ENCODE results near the gene TBXT.
A peak's percentile ranks its signal among the peaks of the same experiment; 100 is the strongest.

TBXT gene

GRCh38 chr6:166192557-166192956, 24.9 kb upstream of the TBXT start:
- no peak overlapping the region for H3K27ac ChIP-seq (ENCODE audit: low read depth, low read length)
- H2BK120ac ChIP-seq (ENCODE audit: insufficient read depth, low read length, poor library complexity) = no peak overlapping the region
- no peaks in the 10 kb centered on the region for H3K79me1 ChIP-seq (ENCODE audit: low read length)
- H3K23ac ChIP-seq (ENCODE audit: low read length) = no peak overlapping the region
- H3K4ac ChIP-seq (ENCODE audit: low read depth, low read length) = no peak overlapping the region
- no peak overlapping the region for H3K4me2 ChIP-seq (ENCODE audit: low read length)
- no peak overlapping the region for H3K18ac ChIP-seq (ENCODE audit: low read length)
- no peak overlapping the region for H2BK5ac ChIP-seq (ENCODE audit: low read depth, low read length, poor library complexity)
- no peak overlapping the region for H4K12ac ChIP-seq (ENCODE audit: low read depth, low read length)
- peak overlapping the region; percentile 53 for H3K9ac ChIP-seq (ENCODE audit: low read length)
- DNase-seq = no peak
- H3K27me3 ChIP-seq (ENCODE audit: insufficient read depth, low read length) = peaks cover 5% of the 10 kb centered on the region
- no peak overlapping the region for H4K8ac ChIP-seq (ENCODE audit: low read depth, low read length)
- WGBS (ENCODE audit: extremely low coverage, insufficient coverage, insufficient read length) = no CpG with 5 or more reads among the region's 5 CpGs
- H2AFZ ChIP-seq (ENCODE audit: insufficient read depth, low read length, poor library complexity) = no peak overlapping the region
- no peak overlapping the region for H3K14ac ChIP-seq (ENCODE audit: low read length)
- H3K36me3 ChIP-seq (ENCODE audit: control insufficient read depth in 1 of 2, insufficient read depth in 2 of 2, low read length in 2 of 2) = no peaks in the 10 kb centered on the region
- no peak overlapping the region for H4K91ac ChIP-seq (ENCODE audit: low read depth, low read length)
- no peaks in the 10 kb centered on the region for H3K9me3 ChIP-seq (ENCODE audit: insufficient read depth, low read depth, low read length)
- H2BK12ac ChIP-seq (ENCODE audit: low read length) = no peak overlapping the region
- H3K79me2 ChIP-seq (ENCODE audit: control insufficient read depth, insufficient read depth, low read length, poor library complexity) = no peaks in the 10 kb centered on the region
- H2AK5ac ChIP-seq (ENCODE audit: low read length) = no peak overlapping the region
- H3K4me3 ChIP-seq (ENCODE audit: low read depth, low read length) = no peak overlapping the region
- H3K4me1 ChIP-seq (ENCODE audit: control insufficient read depth in 1 of 2, insufficient read depth in 2 of 2, low read length in 2 of 2) = no peaks in the 10 kb centered on the region

- Histone ChIP-seq H2AFZ (ENCODE audit: insufficient read depth, low read length, poor library complexity) (no peak overlapping the region), H4K12ac (ENCODE audit: low read depth, low read length) (no peak overlapping the region), H3K79me2 (ENCODE audit: control insufficient read depth, insufficient read depth, low read length, poor library complexity) (no peaks in the 10 kb centered on the region), H2BK120ac (ENCODE audit: insufficient read depth, low read length, poor library complexity) (no peak overlapping the region), H4K91ac (ENCODE audit: low read depth, low read length) (no peak overlapping the region), H3K4me2 (ENCODE audit: low read length) (no peak overlapping the region), H3K79me1 (ENCODE audit: low read length) (no peaks in the 10 kb centered on the region), H3K9me3 (ENCODE audit: insufficient read depth, low read depth, low read length) (no peaks in the 10 kb centered on the region), H2BK5ac (ENCODE audit: low read depth, low read length, poor library complexity) (no peak overlapping the region), H3K23ac (ENCODE audit: low read length) (no peak overlapping the region), H3K36me3 (ENCODE audit: control insufficient read depth in 1 of 2, insufficient read depth in 2 of 2, low read length in 2 of 2) (no peaks in the 10 kb centered on the region), H2AK5ac (ENCODE audit: low read length) (no peak overlapping the region), H3K9ac (ENCODE audit: low read length) (peak overlapping the region; percentile 53), H3K4me3 (ENCODE audit: low read depth, low read length) (no peak overlapping the region), H3K4me1 (ENCODE audit: control insufficient read depth in 1 of 2, insufficient read depth in 2 of 2, low read length in 2 of 2) (no peaks in the 10 kb centered on the region), H2BK12ac (ENCODE audit: low read length) (no peak overlapping the region), H3K14ac (ENCODE audit: low read length) (no peak overlapping the region), H4K8ac (ENCODE audit: low read depth, low read length) (no peak overlapping the region), H3K4ac (ENCODE audit: low read depth, low read length) (no peak overlapping the region), H3K27ac (ENCODE audit: low read depth, low read length) (no peak overlapping the region), H3K18ac (ENCODE audit: low read length) (no peak overlapping the region), H3K27me3 (ENCODE audit: insufficient read depth, low read length) (peaks cover 4% of the 10 kb centered on the region)
- WGBS (ENCODE audit: extremely low coverage, insufficient coverage, insufficient read length) = no CpG with 5 or more reads among the region's 10 CpGs
- DNase-seq = no peak
Measured at GRCh38 chr6:166192136-166192535, 24.5 kb upstream of the TBXT start.

GRCh38 chr6:166179704-166180103, 12.1 kb upstream of the TBXT start:
- H3K14ac ChIP-seq (ENCODE audit: low read length) = no peak overlapping the region
- no peaks in the 10 kb centered on the region for H3K79me2 ChIP-seq (ENCODE audit: control insufficient read depth, insufficient read depth, low read length, poor library complexity)
- peaks cover 1% of the 10 kb centered on the region for H3K9me3 ChIP-seq (ENCODE audit: insufficient read depth, low read depth, low read length)
- no peak overlapping the region for H4K91ac ChIP-seq (ENCODE audit: low read depth, low read length)
- no peak overlapping the region for H3K23ac ChIP-seq (ENCODE audit: low read length)
- no peak overlapping the region for H3K9ac ChIP-seq (ENCODE audit: low read length)
- no peak overlapping the region for H2AFZ ChIP-seq (ENCODE audit: insufficient read depth, low read length, poor library complexity)
- H3K27me3 ChIP-seq (ENCODE audit: insufficient read depth, low read length) = no peaks in the 10 kb centered on the region
- no peak overlapping the region for H2BK120ac ChIP-seq (ENCODE audit: insufficient read depth, low read length, poor library complexity)
- no peak overlapping the region for H3K4ac ChIP-seq (ENCODE audit: low read depth, low read length)
- WGBS (ENCODE audit: extremely low coverage, insufficient coverage, insufficient read length) = no CpG with 5 or more reads among the region's 6 CpGs
- H4K12ac ChIP-seq (ENCODE audit: low read depth, low read length) = no peak overlapping the region
- H3K27ac ChIP-seq (ENCODE audit: low read depth, low read length) = no peak overlapping the region
- no peak overlapping the region for H3K4me2 ChIP-seq (ENCODE audit: low read length)
- no peak overlapping the region for H2AK5ac ChIP-seq (ENCODE audit: low read length)
- no peak overlapping the region for H2BK12ac ChIP-seq (ENCODE audit: low read length)
- no peak overlapping the region for H4K8ac ChIP-seq (ENCODE audit: low read depth, low read length)
- no peak overlapping the region for H2BK5ac ChIP-seq (ENCODE audit: low read depth, low read length, poor library complexity)
- no peak overlapping the region for H3K18ac ChIP-seq (ENCODE audit: low read length)
- no peaks in the 10 kb centered on the region for H3K4me1 ChIP-seq (ENCODE audit: control insufficient read depth in 1 of 2, insufficient read depth in 2 of 2, low read length in 2 of 2)
- no peaks in the 10 kb centered on the region for H3K79me1 ChIP-seq (ENCODE audit: low read length)
- H3K36me3 ChIP-seq (ENCODE audit: control insufficient read depth in 1 of 2, insufficient read depth in 2 of 2, low read length in 2 of 2) = no peaks in the 10 kb centered on the region
- H3K4me3 ChIP-seq (ENCODE audit: low read depth, low read length) = no peak overlapping the region
- no peak for DNase-seq

- no peak overlapping the region for H3K27ac ChIP-seq (ENCODE audit: low read depth, low read length)
- no peaks in the 10 kb centered on the region for H3K36me3 ChIP-seq (ENCODE audit: control insufficient read depth in 1 of 2, insufficient read depth in 2 of 2, low read length in 2 of 2)
- no peak overlapping the region for H3K14ac ChIP-seq (ENCODE audit: low read length)
- no peak overlapping the region for H2BK12ac ChIP-seq (ENCODE audit: low read length)
- no peak overlapping the region for H2BK5ac ChIP-seq (ENCODE audit: low read depth, low read length, poor library complexity)
- H3K18ac ChIP-seq (ENCODE audit: low read length) = no peak overlapping the region
- H3K4me3 ChIP-seq (ENCODE audit: low read depth, low read length) = no peak overlapping the region
- H3K4me2 ChIP-seq (ENCODE audit: low read length) = no peak overlapping the region
- H2AFZ ChIP-seq (ENCODE audit: insufficient read depth, low read length, poor library complexity) = no peak overlapping the region
- H3K79me1 ChIP-seq (ENCODE audit: low read length) = no peaks in the 10 kb centered on the region
- H3K4ac ChIP-seq (ENCODE audit: low read depth, low read length) = no peak overlapping the region
- H3K23ac ChIP-seq (ENCODE audit: low read length) = no peak overlapping the region
- H3K9me3 ChIP-seq (ENCODE audit: insufficient read depth, low read depth, low read length) = peaks cover 1% of the 10 kb centered on the region
- H3K9ac ChIP-seq (ENCODE audit: low read length) = no peak overlapping the region
- H2AK5ac ChIP-seq (ENCODE audit: low read length) = no peak overlapping the region
- WGBS (ENCODE audit: extremely low coverage, insufficient coverage, insufficient read length) = no CpG with 5 or more reads among the region's 2 CpGs
- H4K8ac ChIP-seq (ENCODE audit: low read depth, low read length) = no peak overlapping the region
- no peaks in the 10 kb centered on the region for H3K4me1 ChIP-seq (ENCODE audit: control insufficient read depth in 1 of 2, insufficient read depth in 2 of 2, low read length in 2 of 2)
- H4K12ac ChIP-seq (ENCODE audit: low read depth, low read length) = no peak overlapping the region
- no peak overlapping the region for H2BK120ac ChIP-seq (ENCODE audit: insufficient read depth, low read length, poor library complexity)
- no peak overlapping the region for H4K91ac ChIP-seq (ENCODE audit: low read depth, low read length)
- peaks cover 17% of the 10 kb centered on the region for H3K27me3 ChIP-seq (ENCODE audit: insufficient read depth, low read length)
- no peaks in the 10 kb centered on the region for H3K79me2 ChIP-seq (ENCODE audit: control insufficient read depth, insufficient read depth, low read length, poor library complexity)
- no peak for DNase-seq
Measured at GRCh38 chr6:166176106-166176505, 8.5 kb upstream of the TBXT start.

Measured in trophoblast cell (in vitro differentiated cells and primary cell).